ENCODE results near the gene MPI. TPM values are rescaled to one million over a fixed set of nuclear protein-coding genes. Genes with fewer than 3 reads are reported as not detected.

MPI gene
- total and polyA plus RNA-seq, 2 donors (not counting 3 experiments of a cell fraction or from before 2014, with no cell fraction given) = 36.3 to 69.3 TPM

DNA sequence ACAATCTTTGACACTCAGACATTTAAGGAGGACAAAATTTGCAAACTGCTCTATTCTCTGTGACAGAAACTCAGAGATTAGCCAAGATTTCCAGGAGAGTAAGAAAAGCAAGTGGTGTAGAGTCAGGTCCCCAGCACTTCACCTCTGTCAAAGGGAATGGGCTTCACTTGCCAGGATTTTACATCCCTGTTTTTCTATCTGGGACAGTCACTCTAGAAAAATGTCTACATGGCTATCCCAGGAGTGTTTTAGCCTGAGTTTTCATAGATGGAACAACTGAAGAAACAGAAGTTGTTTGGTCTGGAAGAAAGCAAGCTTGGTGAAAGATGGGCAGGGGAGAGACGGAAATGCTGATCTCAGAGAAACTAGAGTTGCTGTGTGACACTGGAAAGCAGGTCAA is 13.8 kb downstream of the MPI start:
- dilution Hi-C loops (cut with MboI; ENCODE audit: extremely low pct_ligation_motif_present, low sequenced_read_pairs) = no loop called here

DNA sequence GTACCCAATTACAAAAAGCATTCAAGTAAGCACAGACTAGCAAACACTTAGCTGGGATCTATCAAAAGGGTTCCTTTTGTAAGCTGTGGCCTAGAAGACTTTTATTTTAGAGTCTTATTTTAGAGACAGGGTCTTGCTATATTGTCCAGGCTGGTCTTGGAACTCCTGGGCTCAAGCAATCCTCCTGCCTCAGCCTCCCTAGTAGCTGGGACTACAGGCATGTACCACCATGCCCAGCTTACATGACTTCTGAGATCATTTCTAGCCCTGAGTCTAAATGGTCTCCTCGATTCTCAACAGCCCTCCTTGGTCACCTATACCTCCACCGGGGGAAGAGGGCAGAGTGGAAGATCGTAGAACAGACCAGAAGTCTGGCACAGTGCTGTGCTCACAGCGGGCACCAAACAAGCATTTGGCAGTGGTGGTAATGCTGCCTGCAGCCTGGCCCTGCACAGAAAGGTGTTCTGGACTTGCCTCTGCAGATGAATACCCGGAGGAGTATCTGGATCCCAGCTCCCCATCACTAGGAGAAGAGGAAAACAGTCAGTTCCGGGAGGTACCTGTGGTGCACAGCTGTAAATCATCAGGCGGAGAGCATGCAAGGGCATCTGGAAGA is 14.5 kb downstream of the MPI start:
- TF ChIP-seq JUN (IDR thresholded peaks at IDR 0.05; ENCODE audit: borderline replicate concordance, insufficient read depth, insufficient read length, low read depth) = no peak
- TF ChIP-seq POLR2A (IDR thresholded peaks at IDR 0.05; ENCODE audit: low read depth, low read length) = no peak
- no TSS peak for BruUV-seq (replicated peaks)
- peaks cover 11% of the 10 kb centered on the region for H3K4me1 ChIP-seq (ENCODE audit: control insufficient read depth, extremely low read depth, insufficient read depth, low read length)
- peaks cover 19 to 23% of the 10 kb centered on the region in 2 experiments for H3K36me3 ChIP-seq (ENCODE audit: control insufficient read depth in 2 of 2, extremely low read depth in 1 of 2, insufficient read depth in 2 of 2, low read length in 2 of 2)
- ChIA-PET CTCF (interaction anchor here (0.7 to 1.3 kb wide), 3 partner anchors 13 to 134 kb away, joined by 3 to 7 read pairs (median 5); no protein-coding TSS in a partner anchor), POLR2A (no interaction called here)
- H3K4me3 ChIP-seq (replicated peaks in 1 of 3; ENCODE audit: insufficient read depth in 1 of 3, low read depth in 1 of 3, low read length in 3 of 3) = no peak overlapping the region
- H4K20me1 ChIP-seq (replicated peaks; ENCODE audit: control insufficient read depth, extremely low read depth, insufficient read depth, low read length) = no peaks in the 10 kb centered on the region
- no peak overlapping the region for H3K4me2 ChIP-seq (ENCODE audit: insufficient read depth, low read length)
- DNase-seq (ENCODE audit: low read depth, low spot score) (no peak), FAIRE-seq (no peak)
- H3K27ac ChIP-seq (ENCODE audit: insufficient read depth, low read depth, low read length) = no peak overlapping the region
- intact Hi-C loops (cut with micrococcal nuclease) = no loop called here
- H3K9me1 ChIP-seq (replicated peaks; ENCODE audit: control insufficient read depth, extremely low read depth, insufficient read depth, low read length) = no peaks in the 10 kb centered on the region
- H3K9ac ChIP-seq (replicated peaks; ENCODE audit: extremely low read depth, insufficient read depth, low read length) = no peak overlapping the region
- peaks cover 15% of the 10 kb centered on the region for H3K79me2 ChIP-seq (ENCODE audit: control insufficient read depth, insufficient read depth, low read length)
- H3K9me3 ChIP-seq (replicated peaks; ENCODE audit: control insufficient read depth, insufficient read depth, low read length) = no peaks in the 10 kb centered on the region
- H2AFZ ChIP-seq (ENCODE audit: low read depth, low read length) = no peak overlapping the region
- dilution Hi-C loops (cut with MboI; ENCODE audit: extremely low pct_ligation_motif_present, low sequenced_read_pairs) = no loop called here
- no peaks in the 10 kb centered on the region for H3K27me3 ChIP-seq (ENCODE audit: control insufficient read depth in 2 of 2, insufficient read depth in 2 of 2, low read length in 2 of 2)

More for the DNA sequence above, 13.8 kb downstream of the MPI start:
- Histone ChIP-seq H3K9me3 (replicated peaks; ENCODE audit: control insufficient read depth, insufficient read depth, low read length) (no peaks in the 10 kb centered on the region), H3K27me3 (ENCODE audit: control insufficient read depth in 2 of 2, insufficient read depth in 2 of 2, low read length in 2 of 2) (no peaks in the 10 kb centered on the region), H3K27ac (ENCODE audit: insufficient read depth, low read depth, low read length) (no peak overlapping the region), H3K79me2 (ENCODE audit: control insufficient read depth, insufficient read depth, low read length) (peaks cover 15% of the 10 kb centered on the region), H4K20me1 (replicated peaks; ENCODE audit: control insufficient read depth, extremely low read depth, insufficient read depth, low read length) (no peaks in the 10 kb centered on the region), H3K9ac (replicated peaks; ENCODE audit: extremely low read depth, insufficient read depth, low read length) (no peak overlapping the region), H3K4me3 (replicated peaks in 1 of 3; ENCODE audit: insufficient read depth in 1 of 3, low read depth in 1 of 3, low read length in 3 of 3) (no peak overlapping the region), H3K36me3 (ENCODE audit: control insufficient read depth in 2 of 2, extremely low read depth in 1 of 2, insufficient read depth in 2 of 2, low read length in 2 of 2) (peaks cover 19 to 23% of the 10 kb centered on the region in 2 experiments), H3K4me1 (ENCODE audit: control insufficient read depth, extremely low read depth, insufficient read depth, low read length) (peaks cover 11% of the 10 kb centered on the region), H3K4me2 (ENCODE audit: insufficient read depth, low read length) (no peak overlapping the region), H2AFZ (ENCODE audit: low read depth, low read length) (no peak overlapping the region), H3K9me1 (replicated peaks; ENCODE audit: control insufficient read depth, extremely low read depth, insufficient read depth, low read length) (no peaks in the 10 kb centered on the region)
- BruUV-seq (replicated peaks) = no TSS peak
- DNase-seq (ENCODE audit: low read depth, low spot score) = no peak
- intact Hi-C loops (cut with micrococcal nuclease) = no loop called here
- ChIA-PET CTCF (interaction anchor here (0.7 to 1.3 kb wide), 3 partner anchors 14 to 133 kb away, joined by 3 to 7 read pairs (median 5); no protein-coding TSS in a partner anchor), POLR2A (interaction anchor here (0.7 kb wide), 1 partner anchor 84 kb away, joined by 4 read pairs; no protein-coding TSS in a partner anchor)
- TF ChIP-seq EZH2 (IDR thresholded peaks at IDR 0.05; ENCODE audit: borderline replicate concordance, low read depth, low read length, severe bottlenecking) (no peak), POLR2A (IDR thresholded peaks at IDR 0.05; ENCODE audit: low read depth, low read length) (no peak)
- FAIRE-seq = no peak
